ENCODE measurements around the gene LMAN2L. TPM values are rescaled to one million over a fixed set of nuclear protein-coding genes. Genes with fewer than 3 reads are reported as not detected.

The LMAN2L gene
- total RNA-seq, 1 experiment from 2014 or later, result 32.6 TPM

DNA sequence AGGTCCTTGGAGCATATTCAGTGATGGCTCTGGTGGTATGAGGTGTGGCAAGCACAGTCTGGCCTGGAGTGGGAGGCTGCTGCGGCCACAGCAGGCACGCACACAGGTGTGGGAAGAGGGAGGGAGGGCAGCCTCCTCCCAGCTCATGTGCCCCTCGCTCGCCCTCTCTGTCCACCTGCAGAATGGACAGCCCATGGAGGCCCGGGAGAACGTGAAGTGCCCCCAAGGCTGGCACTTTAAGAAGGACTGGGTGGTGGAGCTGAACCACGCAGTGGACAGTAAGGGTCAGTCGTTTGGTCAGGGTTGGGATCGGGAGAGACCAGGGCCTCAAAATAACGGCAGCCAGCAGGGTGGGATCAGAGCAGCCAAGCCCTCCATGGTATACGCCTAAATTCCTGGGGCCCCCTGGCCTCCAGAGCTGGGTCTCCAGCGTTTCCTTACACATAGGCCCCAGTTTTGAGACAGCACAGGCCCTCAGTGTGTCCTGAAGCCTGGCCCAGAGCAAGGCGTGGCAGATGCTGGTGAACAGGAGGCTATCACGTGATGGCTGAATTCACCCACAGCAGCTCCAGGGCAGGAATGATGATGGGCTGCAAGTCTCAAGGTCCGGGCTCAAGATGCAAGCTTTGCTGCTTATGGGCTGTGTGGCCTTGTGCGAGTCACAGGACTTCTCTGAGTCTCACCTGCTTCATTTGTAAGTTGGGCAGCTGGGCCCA is 49.4 kb downstream of the LMAN2L start:
- Mint-ChIP-seq H3K27ac (ENCODE audit: unreplicated experiment) (no peak overlapping the region), H3K4me1 (ENCODE audit: low read depth, unreplicated experiment) (no peaks in the 10 kb centered on the region), H3K9me3 (ENCODE audit: low read depth, unreplicated experiment) (no peaks in the 10 kb centered on the region), H3K36me3 (ENCODE audit: insufficient read depth, unreplicated experiment) (no peaks in the 10 kb centered on the region), H3K4me3 (ENCODE audit: low read depth, unreplicated experiment) (no peak overlapping the region), H3K27me3 (ENCODE audit: unreplicated experiment) (no peaks in the 10 kb centered on the region)
- no peak for DNase-seq
- BruUV-seq (replicated peaks), result no TSS peak
- TF ChIP-seq, protein P1, sequence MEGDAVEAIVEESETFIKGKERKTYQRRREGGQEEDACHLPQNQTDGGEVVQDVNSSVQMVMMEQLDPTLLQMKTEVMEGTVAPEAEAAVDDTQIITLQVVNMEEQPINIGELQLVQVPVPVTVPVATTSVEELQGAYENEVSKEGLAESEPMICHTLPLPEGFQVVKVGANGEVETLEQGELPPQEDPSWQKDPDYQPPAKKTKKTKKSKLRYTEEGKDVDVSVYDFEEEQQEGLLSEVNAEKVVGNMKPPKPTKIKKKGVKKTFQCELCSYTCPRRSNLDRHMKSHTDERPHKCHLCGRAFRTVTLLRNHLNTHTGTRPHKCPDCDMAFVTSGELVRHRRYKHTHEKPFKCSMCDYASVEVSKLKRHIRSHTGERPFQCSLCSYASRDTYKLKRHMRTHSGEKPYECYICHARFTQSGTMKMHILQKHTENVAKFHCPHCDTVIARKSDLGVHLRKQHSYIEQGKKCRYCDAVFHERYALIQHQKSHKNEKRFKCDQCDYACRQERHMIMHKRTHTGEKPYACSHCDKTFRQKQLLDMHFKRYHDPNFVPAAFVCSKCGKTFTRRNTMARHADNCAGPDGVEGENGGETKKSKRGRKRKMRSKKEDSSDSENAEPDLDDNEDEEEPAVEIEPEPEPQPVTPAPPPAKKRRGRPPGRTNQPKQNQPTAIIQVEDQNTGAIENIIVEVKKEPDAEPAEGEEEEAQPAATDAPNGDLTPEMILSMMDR (IDR thresholded peaks at IDR 0.05; ENCODE audit: unreplicated experiment), result no peak
- intact Hi-C loops (cut with micrococcal nuclease; ENCODE audit: unreplicated experiment), result no loop called here
- CTCF ChIA-PET, result interaction anchor here (0.6 kb wide), 1 partner anchor 14 kb away, joined by 3 read pairs; no protein-coding TSS in a partner anchor

DNA sequence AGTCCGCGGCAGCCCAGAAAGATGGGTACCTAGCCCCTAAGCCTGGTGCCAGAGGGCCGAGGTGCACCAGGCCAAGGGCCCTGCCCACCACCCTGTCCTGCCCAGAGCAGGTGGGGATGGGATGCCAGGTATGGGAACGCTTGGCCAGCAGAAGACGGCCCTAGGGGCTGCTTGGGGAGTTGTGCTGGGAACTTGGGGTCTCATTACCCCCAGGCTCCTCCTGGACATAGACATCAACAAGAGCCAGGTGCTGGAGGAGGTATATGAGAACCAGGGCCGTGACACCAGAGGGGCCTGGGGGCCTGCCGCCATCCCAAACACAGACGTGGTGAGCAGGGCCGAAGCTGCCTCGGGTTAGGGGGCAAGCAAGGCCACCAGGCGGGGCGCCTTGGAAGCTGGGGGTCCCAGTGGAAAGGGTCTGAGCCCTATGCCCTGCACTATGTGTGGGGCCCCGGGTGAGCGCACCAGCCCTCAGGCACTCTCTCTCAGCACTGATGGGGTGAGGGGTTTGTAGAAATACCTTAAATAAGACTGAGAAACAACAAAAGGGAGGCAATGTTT is 50.4 kb downstream of the LMAN2L start:
- H3K36me3 Mint-ChIP-seq (ENCODE audit: insufficient read depth, unreplicated experiment), result no peaks in the 10 kb centered on the region
- intact Hi-C loops (cut with micrococcal nuclease; ENCODE audit: unreplicated experiment), result no loop called here
- no peaks in the 10 kb centered on the region for H3K9me3 Mint-ChIP-seq (ENCODE audit: low read depth, unreplicated experiment)
- no peaks in the 10 kb centered on the region for H3K4me1 Mint-ChIP-seq (ENCODE audit: low read depth, unreplicated experiment)
- H3K27me3 Mint-ChIP-seq (ENCODE audit: unreplicated experiment), result peaks cover 7% of the 10 kb centered on the region
- no peak overlapping the region for H3K4me3 Mint-ChIP-seq (ENCODE audit: low read depth, unreplicated experiment)
- BruUV-seq (replicated peaks), result no TSS peak
- DNase-seq, result no peak
- CTCF ChIA-PET, result interaction anchor here (1.3 kb wide), 1 partner anchor 24 kb away, joined by 3 read pairs; no protein-coding TSS in a partner anchor
- TF ChIP-seq, protein P1 (IDR thresholded peaks at IDR 0.05; ENCODE audit: unreplicated experiment), result no peak
- H3K27ac Mint-ChIP-seq (ENCODE audit: unreplicated experiment), result no peak overlapping the region

DNA sequence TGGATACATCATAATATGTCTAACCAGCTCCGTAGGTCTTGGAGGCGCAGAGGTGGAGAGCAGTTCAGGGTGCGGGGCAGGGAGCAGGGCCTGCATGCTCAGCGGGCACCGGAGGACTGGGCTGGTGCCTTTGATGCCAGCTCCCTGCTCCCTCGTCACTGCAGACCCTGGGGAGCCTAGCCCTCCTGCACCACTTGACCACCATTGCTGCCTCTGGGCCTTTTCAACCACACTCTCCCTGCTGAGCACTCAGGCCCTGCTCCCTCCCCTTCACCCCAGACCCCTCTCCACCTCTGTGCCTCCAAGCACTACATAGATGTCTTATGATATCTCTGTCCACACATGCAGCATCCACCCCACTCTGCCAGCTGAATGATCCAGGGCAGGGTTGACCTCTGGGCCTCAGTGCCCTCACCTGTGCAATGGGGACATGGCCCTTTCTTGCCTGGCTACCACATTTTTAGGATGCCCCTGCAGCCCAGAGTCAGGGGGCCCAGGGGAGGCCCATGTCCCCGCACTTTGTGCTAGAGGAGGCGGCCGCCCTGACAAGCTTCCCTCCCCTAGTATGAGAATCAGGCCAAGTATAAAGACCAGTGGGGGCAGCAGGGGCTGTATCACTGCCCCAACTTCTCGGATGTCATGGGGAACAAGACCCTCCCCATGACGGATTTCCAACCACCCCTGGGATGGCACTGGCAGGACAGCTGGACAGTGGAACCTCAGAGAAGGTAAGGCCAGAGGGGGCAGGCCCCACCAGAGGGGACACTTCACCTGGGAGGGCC is 51.0 kb downstream of the LMAN2L start:
- no peak for DNase-seq
- no peak overlapping the region for H3K4me3 Mint-ChIP-seq (ENCODE audit: low read depth, unreplicated experiment)
- CTCF ChIA-PET, result interaction anchor here (0.5 to 1.3 kb wide), 2 partner anchors 23 to 166 kb away, joined by 3 to 4 read pairs; no protein-coding TSS in a partner anchor
- H3K27ac Mint-ChIP-seq (ENCODE audit: unreplicated experiment), result no peak overlapping the region
- no peaks in the 10 kb centered on the region for H3K36me3 Mint-ChIP-seq (ENCODE audit: insufficient read depth, unreplicated experiment)
- TF ChIP-seq, protein P1 (IDR thresholded peaks at IDR 0.05; ENCODE audit: unreplicated experiment), result no peak
- peaks cover 14% of the 10 kb centered on the region for H3K27me3 Mint-ChIP-seq (ENCODE audit: unreplicated experiment)
- no peaks in the 10 kb centered on the region for H3K9me3 Mint-ChIP-seq (ENCODE audit: low read depth, unreplicated experiment)
- H3K4me1 Mint-ChIP-seq (ENCODE audit: low read depth, unreplicated experiment), result no peaks in the 10 kb centered on the region
- BruUV-seq (replicated peaks), result no TSS peak
- intact Hi-C loops (cut with micrococcal nuclease; ENCODE audit: unreplicated experiment), result no loop called here

DNA sequence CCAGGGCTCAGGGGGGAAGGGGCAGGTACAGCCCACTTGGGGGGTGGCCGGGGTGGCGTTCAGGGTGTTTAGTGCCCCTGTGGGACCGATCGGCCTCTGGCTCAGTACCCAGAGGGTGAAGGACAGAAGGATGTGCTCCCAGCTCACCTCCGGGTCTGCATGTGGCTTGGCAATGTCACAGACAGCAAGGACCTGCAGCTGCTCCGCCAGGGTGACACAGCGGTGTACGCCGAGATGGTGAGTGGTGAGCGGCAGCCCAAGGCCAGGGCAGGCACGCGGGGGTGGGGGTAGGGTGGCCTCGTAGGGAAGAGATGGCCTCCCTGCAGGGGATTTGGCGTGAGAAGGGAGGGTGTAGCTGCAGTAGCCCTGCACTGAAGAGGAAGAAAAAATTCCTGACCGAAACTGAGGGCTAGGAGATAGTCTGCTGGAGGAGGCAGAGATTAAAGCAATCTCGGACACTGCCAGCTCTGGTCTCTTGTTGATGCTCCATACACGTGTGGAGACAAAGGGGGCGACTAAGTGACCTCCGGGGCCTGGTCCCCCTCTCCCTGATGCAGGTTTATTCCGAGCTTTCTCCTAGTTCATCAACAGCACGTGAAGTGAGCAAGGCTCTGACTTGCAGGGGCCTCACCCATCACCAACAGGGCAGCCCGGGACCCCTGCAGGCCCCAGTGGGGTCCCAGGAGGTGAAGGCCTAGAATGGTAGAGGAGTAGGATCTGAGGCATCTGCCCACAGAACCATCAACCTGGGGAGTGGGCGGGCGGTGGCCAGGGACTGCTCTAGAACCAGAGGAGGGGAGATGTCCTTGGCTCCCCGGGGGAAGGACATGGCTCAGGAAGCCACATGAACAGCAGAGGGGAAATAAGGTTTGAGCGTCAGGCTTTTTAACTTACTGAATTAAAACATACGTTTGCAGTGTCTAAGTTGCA is 51.9 kb downstream of the LMAN2L start:
- intact Hi-C loops (cut with micrococcal nuclease; ENCODE audit: unreplicated experiment), result no loop called here
- CTCF ChIA-PET, result interaction anchor here (0.5 to 1.3 kb wide), 2 partner anchors 23 to 165 kb away, joined by 3 to 4 read pairs; no protein-coding TSS in a partner anchor
- BruUV-seq (replicated peaks), result no TSS peak
- H3K9me3 Mint-ChIP-seq (ENCODE audit: low read depth, unreplicated experiment), result no peaks in the 10 kb centered on the region
- DNase-seq, result no peak
- peaks cover 14% of the 10 kb centered on the region for H3K27me3 Mint-ChIP-seq (ENCODE audit: unreplicated experiment)
- H3K4me3 Mint-ChIP-seq (ENCODE audit: low read depth, unreplicated experiment), result no peak overlapping the region
- H3K36me3 Mint-ChIP-seq (ENCODE audit: insufficient read depth, unreplicated experiment), result no peaks in the 10 kb centered on the region
- no peaks in the 10 kb centered on the region for H3K4me1 Mint-ChIP-seq (ENCODE audit: low read depth, unreplicated experiment)
- TF ChIP-seq, protein P1 (IDR thresholded peaks at IDR 0.05; ENCODE audit: unreplicated experiment), result no peak
- H3K27ac Mint-ChIP-seq (ENCODE audit: unreplicated experiment), result no peak overlapping the region

Measured in Calu3 (cell line).